HG03066 (cell line): ENCODE results near the gene HRK.

ENCODE experiments used
- ATAC-seq: cut with Tn5 transposase; IDR thresholded peaks from one replicate; pipeline ENCODE4 v1.9.1; 2021; ENCODE audit warnings: low read depth; ENCODE audit not compliant: unreplicated experiment

The HRK gene

DNA sequence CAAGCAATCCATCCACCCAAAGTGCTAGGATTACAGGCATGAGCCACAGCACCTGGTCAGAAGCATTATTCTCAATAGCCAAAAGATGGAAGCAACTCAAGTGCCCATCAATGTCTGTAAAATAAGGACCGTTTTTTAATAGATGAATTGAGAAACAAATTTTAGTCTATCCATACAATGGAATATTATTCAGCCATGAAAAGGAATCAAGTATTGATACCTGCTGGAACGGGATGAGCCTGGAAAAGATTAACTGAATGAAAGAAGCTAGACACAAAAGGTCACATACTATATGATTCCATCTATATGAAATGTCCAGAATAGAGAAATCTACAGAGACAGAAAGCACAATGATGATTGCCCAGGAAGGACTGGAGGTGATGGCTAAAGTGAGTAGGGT is 20.4 kb upstream of the HRK start:
- ATAC-seq: no peak

DNA sequence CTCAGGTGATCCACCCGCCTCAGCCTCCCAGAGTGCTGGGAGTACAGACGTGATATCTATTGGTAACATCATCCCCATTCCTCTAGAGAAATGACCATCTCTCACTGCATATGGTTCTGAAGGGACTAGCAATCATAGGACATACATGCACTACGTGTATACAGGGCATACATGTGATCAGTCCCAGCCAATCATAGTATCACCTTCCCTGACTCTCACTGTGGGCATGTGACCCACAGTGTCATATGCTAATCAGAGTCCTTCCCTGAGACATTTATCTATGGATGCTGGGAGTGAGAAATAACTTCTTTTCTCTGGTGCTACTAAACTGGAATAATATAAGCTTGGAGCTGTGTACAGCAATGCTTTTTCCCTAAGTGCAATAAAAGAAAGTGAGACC is 17.4 kb upstream of the HRK start:
- ATAC-seq: no peak

DNA sequence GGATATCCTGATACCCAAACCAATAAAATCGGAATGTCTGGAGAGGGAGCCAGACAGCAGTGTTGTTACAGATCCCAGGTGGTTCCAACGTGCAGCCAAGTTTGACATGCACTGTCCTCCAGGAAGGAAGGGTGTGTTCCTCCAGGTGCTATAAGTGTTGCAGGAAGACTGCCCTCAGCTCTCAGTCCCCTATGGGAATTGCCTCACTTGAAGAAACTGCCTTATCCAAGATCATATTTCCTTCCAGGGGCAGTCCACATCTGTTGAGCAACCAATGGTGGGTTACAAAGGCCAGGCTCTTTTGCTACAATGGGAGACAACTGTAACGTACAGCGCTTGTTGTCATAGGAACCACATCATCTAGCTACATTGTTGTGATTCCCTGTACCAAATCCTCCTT is 16.2 kb upstream of the HRK start:
- ATAC-seq: no peak

DNA sequence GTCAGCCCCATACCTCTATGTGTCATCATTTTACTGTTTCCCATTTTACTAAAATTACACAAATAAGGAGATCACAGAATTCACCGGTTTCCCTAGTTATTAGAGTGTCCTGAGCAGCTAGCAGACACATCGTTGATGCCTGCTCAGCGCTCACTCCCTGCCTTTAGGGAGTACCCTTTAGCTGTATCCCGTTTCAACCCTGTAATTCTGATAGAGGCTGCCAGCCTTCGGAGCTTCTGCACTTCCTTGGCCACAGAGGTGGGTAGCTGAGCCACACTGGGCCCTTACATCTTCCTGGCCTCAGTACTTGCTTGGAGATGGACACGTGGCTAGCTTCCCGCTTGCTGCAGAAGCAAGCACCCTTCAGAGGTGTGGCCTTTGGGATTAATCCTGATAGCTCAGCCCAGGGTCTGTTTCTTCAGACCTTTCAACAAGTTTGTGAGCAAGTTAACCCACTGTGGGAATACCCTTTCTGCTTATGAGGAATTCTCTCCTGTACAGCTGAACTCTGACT is 15.2 kb upstream of the HRK start:
- no peak for ATAC-seq

DNA sequence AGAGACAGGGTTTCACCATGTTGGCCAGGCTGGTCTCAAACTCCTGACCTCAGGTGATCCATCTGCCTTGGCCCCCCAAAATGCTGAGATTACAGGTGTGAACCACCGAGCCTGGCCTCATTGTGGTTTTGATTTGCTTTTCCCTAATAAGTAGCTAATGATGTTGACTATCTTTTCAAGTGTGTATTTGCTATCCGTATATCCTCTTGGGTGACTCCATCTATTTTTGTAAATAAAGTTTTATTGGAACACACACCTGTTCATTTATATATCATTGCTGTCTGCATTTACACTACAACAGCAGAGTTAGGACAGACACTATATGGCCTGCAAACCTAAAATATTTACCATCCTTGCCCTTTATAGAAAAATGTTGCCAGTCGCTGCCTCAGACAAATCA is 13.7 kb upstream of the HRK start:
- no peak for ATAC-seq

DNA sequence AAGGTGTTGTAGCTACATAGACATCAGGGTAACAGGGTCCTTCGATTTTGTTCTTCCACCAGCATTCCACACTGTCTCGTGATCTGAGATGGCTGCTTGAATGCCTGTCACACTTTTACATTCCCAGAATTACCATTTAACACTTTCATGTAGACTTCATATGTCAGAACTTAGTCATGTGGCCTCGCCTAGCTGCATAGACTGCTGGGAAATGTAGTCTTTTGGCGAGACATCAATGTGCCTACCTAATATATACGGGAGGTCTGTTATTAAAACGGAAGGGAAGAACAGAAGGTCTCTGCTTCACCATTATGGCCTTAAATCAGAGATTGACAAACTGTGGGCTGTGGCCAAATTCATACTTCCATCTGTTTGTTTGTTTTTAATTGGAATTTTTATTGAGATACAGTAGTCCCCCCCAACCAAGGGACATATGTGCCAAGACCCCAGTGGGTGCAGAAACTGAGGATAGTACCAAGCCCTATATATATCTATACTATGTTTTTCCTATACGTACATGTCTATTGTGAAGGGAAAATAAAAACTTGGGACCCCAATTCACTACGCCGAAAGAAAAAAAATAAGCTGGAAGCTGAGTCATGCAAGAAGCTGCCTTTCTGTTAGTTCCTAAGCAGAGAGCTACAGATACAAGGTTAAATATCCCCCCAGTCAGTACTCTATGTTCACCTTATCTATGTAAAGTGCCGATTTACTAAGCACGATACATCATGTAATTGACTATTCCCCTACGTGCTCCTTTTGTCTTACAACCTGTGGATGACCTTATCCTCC is 11.3 kb upstream of the HRK start:
- no peak for ATAC-seq

- no peak for ATAC-seq
Observed at GRCh38 chr12:116891019-116891418, 9.8 kb upstream of the HRK start.

GRCh38 chr12:116890330-116890729 is 9.1 kb upstream of the HRK start:
- ATAC-seq: no peak

DNA sequence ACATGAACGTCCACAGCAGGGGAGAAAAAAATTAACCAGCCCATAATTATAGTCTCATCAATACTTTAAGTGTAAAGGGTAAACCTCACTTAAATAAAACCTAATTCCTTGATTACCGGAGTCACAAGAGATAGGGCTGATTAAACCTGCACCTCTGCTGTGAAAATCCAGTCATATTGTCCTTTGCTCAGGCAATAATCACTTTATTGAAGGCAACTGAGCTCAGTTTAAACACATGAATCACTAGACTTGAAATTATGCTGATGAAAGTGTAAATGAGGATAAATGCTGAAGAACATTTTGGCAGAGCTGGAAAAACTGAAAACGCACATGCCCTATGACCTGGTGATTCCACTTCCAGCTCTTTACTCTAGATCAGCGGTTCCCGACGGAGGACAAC is 6.7 kb upstream of the HRK start:
- no peak for ATAC-seq

DNA sequence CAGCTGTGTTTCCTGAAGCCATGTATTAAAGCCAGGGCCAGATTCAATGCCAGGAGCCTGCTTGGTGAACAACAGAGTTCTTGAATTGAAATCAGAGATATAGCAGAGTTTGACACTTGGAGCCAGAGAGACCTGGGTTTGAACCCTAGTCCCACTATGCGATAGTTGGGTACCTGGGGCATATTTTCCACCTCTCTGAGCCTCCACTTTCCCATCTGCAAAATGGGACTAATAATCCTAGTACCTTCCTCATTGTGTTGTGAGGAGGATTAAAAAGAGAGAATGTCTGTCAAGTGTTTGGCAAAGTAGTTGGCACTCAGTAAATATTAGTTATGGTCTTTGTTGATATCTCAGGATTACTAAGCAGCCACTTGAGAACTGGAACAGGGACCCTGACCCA is 6.0 kb upstream of the HRK start:
- no peak for ATAC-seq

GRCh38 chr12:116885491-116885890 is 4.2 kb upstream of the HRK start:
- ATAC-seq: no peak

- ATAC-seq: no peak
Observed at GRCh38 chr12:116884871-116885270, 3.6 kb upstream of the HRK start.

- ATAC-seq: no peak
Observed at GRCh38 chr12:116882742-116883141, 1.5 kb upstream of the HRK start.

DNA sequence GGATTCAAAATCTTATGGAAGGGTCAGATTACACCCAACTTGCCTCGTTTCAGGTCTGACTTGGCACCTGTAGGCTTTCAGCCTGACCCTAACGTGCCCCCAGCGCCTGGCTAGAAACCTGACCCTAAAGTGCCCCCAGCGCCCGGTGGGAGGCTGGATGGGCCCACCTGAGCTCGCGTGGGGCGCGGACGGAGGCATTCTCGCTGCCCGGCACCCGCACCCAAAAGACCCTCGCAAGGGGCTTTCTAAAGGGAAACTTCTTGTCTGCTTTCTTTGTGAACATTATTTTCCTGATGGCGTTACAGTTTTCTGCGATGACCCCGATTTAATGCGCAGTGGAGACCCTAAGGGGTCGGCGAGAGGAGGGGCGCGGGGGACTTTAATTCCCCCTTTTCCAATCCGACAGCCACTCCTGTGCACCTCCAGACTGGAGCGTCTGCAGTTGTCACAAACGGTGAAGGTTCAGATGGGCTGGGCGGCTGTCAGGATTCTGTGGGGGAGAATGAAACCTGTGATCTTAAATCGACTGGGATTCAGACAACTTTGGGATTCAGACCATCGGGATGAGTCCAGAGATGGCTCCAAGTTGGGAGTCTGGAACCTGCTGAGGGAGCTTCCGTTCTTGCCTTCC is 751 bp upstream of the HRK start:
- ATAC-seq: no peak

DNA sequence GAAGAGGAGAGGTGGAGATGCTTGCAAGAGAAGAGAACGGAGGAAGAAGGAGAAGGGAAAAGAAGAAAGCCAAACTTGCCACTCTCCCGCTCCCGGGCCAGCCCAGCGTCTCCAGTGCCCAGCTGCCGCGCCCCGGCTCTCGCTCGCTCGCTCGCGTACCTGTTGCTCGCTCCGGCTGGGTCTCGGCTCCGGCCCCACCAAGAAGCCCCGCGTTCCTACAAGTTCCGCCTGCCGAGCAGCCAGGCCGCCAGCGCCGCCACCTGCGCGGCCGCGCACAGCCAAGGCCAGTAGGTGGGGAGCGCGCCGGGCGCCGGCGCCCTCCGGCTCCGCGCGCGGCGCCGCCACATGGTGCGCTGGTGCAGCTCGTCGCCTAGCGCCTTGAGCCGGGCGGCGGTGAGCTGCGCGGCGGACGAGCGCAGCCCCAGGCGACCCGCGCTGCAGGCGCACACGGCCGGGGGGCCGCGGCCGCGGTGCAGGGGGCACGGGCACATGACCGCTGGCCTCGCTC is 370 bp downstream of the HRK start:
- no peak for ATAC-seq

GRCh38 chr12:116880213-116880816 is 926 bp downstream of the HRK start:
- no peak for ATAC-seq

DNA sequence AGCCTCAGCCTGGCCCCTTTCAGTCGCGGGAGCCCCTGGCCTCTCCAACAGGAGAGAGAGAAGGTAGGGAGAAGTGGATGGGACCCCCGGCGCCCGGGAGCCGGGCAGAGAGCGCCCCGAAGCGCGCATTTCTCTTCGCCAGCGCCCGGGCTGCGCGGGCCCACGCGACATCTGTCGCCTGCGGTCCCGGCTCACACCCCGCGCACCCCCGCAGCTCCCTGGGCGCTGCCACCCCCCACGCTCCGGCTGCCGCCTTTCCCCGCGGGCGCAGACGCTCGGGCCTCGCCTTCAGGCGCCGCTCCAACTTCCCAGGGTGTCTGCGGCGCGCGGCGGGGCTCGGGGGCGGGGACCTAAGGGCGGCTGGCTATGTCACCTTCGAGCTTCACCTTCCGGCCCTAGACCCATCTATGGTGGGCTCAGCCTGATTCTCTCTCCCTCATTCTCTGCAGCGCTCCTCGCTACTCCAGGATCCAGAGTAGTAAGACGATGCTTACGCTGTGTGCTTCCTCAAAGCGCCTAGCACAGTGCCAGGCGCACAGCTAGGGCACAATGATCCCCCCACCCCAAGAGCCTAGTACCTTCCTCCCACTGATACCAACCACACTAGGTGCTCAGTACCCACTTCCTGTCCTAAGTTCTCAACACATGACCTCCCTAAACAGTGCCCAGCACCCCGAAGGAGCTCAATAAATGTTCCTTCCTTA is 1.6 kb downstream of the HRK start:
- no peak for ATAC-seq

DNA sequence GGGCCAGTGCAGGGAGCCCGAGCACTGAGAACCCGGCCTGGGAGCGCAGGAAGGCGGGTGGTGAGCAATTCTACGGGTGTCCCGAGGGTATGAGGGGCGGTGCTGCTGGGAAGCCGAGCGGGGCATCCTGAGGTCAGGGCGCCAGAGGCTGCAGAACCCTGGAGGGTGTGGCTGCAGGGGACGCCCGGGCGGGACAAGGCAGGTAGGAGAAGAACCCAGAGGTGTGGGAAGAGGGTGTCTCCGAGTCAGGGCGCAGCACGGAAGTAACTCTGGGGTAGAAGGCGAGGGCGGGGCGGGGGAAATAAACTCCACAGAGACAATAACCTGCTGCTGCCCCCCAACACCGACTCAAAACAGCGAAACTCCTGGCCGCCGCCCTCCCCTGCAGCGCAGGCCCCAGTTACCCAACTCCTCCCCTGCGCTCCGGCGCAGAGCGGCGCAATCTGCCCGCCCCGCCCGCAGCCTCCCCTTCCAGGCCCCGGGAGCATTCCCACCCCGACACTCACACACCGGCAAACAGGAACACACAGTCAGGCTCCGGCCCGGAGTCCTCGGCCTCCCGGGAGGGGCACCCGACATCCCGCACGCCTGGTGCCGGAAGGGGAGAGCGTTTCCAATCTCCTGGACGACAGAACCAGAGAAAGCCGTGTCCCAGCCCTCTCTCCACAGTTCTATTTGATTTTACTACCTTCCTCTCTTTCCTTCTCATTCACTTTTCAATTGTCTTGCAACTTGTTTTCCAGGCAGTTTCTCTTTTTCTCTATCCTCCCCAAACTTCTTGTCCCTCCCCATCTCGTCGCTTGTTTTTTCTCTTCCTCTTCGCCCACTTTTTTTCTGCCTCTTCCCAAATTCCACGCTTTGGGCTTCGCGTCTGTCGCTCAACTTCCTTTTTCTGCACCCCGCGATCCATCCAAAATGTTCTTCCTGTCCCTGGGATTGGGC is 2.4 kb downstream of the HRK start:
- no peak for ATAC-seq

- ATAC-seq: no peak
Observed at GRCh38 chr12:116876151-116876869, 4.9 kb downstream of the HRK start.
